Measurements from ENCODE around the gene HPX.

DNA sequence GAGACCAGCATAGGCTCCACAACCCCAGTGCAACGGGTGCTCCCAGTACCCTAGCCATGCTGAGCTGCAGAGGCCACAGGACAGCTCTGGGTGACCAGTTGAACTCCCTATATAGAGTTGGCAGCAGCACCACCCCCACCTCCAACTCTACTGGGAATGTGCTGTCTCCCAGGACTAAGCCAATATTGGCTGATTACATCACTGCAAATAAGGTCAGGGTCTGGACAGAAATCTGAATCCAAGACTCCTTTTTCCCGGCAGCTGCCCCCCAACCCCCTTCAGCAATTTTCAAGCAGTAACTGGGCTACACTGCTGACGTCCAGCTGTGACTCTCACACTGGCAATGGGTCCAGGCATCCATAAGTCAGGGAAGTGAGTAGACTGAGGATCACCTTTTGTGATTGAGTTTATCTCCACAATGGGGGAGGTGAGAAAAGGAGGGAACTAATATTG lies at the start of gene HPX:
- no peak for TF ChIP-seq EZH2 (IDR thresholded peaks at IDR 0.05; ENCODE audit: borderline replicate concordance, low read depth, low read length, severe bottlenecking)
- TF ChIP-seq, protein P1, sequence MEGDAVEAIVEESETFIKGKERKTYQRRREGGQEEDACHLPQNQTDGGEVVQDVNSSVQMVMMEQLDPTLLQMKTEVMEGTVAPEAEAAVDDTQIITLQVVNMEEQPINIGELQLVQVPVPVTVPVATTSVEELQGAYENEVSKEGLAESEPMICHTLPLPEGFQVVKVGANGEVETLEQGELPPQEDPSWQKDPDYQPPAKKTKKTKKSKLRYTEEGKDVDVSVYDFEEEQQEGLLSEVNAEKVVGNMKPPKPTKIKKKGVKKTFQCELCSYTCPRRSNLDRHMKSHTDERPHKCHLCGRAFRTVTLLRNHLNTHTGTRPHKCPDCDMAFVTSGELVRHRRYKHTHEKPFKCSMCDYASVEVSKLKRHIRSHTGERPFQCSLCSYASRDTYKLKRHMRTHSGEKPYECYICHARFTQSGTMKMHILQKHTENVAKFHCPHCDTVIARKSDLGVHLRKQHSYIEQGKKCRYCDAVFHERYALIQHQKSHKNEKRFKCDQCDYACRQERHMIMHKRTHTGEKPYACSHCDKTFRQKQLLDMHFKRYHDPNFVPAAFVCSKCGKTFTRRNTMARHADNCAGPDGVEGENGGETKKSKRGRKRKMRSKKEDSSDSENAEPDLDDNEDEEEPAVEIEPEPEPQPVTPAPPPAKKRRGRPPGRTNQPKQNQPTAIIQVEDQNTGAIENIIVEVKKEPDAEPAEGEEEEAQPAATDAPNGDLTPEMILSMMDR (IDR thresholded peaks at IDR 0.05; ENCODE audit: borderline replicate concordance, extremely low read depth, low read length, poor library complexity, severe bottlenecking), result no peak

Data from DND-41 (cell line).